ENCODE data around the gene FUT8. TPM values are rescaled to one million over a fixed set of nuclear protein-coding genes. Genes with fewer than 3 reads are reported as not detected.

Gene FUT8
- polyA plus RNA-seq, 1 of the 3 experiments (the other 2 are of a cell fraction): 31.7 TPM

DNA sequence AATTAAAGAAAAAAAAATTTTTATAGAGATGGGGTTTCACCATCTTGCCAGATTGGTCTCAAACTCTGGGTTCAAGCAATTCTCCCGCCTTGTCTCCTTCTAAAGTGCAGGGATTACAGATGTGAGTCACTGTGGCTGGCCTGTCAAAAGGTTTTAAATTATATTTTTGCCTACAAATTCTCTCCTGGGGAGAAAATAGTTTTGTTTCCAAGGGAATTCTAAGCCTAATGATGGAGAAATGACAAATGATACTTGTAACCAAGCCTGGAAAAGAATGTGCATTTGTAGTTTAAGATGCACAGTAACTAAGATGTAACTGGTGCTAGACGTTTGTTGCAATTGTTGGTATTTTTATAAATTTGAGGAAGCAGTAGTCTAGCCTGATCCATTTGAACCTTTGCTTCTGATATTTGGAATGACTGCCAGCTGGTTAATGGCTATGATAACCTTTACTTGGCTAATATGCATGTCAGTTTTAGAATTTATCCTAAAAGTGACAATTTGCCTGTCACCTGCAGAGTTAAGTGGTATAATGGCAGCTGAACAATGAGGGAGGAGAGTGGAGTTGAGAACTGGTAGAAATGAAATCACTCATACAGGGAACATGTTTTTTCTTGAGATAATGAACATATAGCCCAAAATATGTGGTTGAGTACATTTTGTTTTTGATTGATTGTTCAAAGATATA is 148.0 kb downstream of the FUT8 start:
- DNase-seq: no peak
- ChIA-PET POLR2A (interaction anchor here (0.6 kb wide), 1 partner anchor 82 kb away, joined by 3 read pairs; no protein-coding TSS in a partner anchor), CTCF (no interaction called here)
- H3K4me2 ChIP-seq: no peak overlapping the region
- H3K27me3 ChIP-seq (ENCODE audit: insufficient read depth): no peaks in the 10 kb centered on the region
- H3K4me1 ChIP-seq (ENCODE audit: control insufficient read depth in 1 of 2, insufficient read depth in 2 of 2, low read depth in 1 of 2, low read length in 1 of 2): no peaks in the 10 kb centered on the region
- no peak overlapping the region for H3K4me3 ChIP-seq (ENCODE audit: low read depth in 2 of 2, low read length in 1 of 2)
- H3K79me2 ChIP-seq (ENCODE audit: insufficient read depth): peaks cover 45% of the 10 kb centered on the region
- TF ChIP-seq, protein P1, sequence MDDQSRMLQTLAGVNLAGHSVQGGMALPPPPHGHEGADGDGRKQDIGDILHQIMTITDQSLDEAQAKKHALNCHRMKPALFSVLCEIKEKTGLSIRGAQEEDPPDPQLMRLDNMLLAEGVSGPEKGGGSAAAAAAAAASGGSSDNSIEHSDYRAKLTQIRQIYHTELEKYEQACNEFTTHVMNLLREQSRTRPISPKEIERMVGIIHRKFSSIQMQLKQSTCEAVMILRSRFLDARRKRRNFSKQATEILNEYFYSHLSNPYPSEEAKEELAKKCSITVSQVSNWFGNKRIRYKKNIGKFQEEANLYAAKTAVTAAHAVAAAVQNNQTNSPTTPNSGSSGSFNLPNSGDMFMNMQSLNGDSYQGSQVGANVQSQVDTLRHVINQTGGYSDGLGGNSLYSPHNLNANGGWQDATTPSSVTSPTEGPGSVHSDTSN (IDR thresholded peaks at IDR 0.05): peak; percentile 16; the same call in 1 of the 2 replicates
- TF ChIP-seq, protein P2, sequence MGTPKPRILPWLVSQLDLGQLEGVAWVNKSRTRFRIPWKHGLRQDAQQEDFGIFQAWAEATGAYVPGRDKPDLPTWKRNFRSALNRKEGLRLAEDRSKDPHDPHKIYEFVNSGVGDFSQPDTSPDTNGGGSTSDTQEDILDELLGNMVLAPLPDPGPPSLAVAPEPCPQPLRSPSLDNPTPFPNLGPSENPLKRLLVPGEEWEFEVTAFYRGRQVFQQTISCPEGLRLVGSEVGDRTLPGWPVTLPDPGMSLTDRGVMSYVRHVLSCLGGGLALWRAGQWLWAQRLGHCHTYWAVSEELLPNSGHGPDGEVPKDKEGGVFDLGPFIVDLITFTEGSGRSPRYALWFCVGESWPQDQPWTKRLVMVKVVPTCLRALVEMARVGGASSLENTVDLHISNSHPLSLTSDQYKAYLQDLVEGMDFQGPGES (IDR thresholded peaks at IDR 0.05; ENCODE audit: low read depth, low read length): no peak
- WGBS (ENCODE audit: low lambda C conversion rate): 81% methylated on average over 2 of the region's 2 CpGs
- H3F3A ChIP-seq (replicated peaks; ENCODE audit: insufficient read depth): no peaks in the 10 kb centered on the region
- no peak overlapping the region for H3K9ac ChIP-seq
- H3K9me2 ChIP-seq: no peaks in the 10 kb centered on the region
- no peaks in the 10 kb centered on the region for H3K9me3 ChIP-seq
- peaks cover 5% of the 10 kb centered on the region in 2 experiments for H3K36me3 ChIP-seq (replicated peaks in 1 of 2; ENCODE audit: control insufficient read depth in 1 of 2, insufficient read depth in 2 of 2, low read length in 1 of 2)
- H3K27ac ChIP-seq (ENCODE audit: low read depth in 2 of 2, low read length in 1 of 2): no peak overlapping the region
- H2AFZ ChIP-seq (ENCODE audit: low read depth): no peak overlapping the region
- H4K20me1 ChIP-seq (ENCODE audit: insufficient read depth): no peaks in the 10 kb centered on the region

DNA sequence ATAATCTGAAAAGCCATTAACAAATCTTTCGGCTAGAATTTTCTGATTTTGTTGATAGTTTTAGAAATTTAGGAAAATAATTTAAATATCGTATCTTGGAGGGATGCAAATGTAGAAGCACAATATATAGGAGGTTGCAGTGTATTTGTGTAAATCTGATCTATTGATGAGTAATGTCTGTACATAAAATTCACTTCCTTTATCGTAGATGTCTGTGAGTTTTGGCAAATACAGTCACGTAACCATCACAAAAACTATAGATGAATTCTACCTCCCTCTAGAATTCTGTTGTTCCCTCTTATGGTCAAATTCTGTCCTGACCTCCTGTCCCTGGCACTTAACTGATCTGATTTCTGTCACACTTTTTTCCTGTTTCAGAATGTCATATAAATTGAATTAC is 151.8 kb downstream of the FUT8 start:
- H3K27me3 ChIP-seq (ENCODE audit: insufficient read depth): no peaks in the 10 kb centered on the region
- H2AFZ ChIP-seq (ENCODE audit: low read depth): no peak overlapping the region
- ChIA-PET POLR2A (no interaction called here), CTCF (interaction anchor here (1.3 kb wide), 1 partner anchor 12 kb away, joined by 3 read pairs; no protein-coding TSS in a partner anchor)
- H3K9me2 ChIP-seq: no peaks in the 10 kb centered on the region
- H3K79me2 ChIP-seq (ENCODE audit: insufficient read depth): peaks cover 32% of the 10 kb centered on the region
- H3F3A ChIP-seq (replicated peaks; ENCODE audit: insufficient read depth): no peaks in the 10 kb centered on the region
- no peaks in the 10 kb centered on the region for H3K9me3 ChIP-seq
- no peak overlapping the region for H3K4me3 ChIP-seq (ENCODE audit: low read depth in 2 of 2, low read length in 1 of 2)
- no peak overlapping the region for H3K9ac ChIP-seq
- H3K27ac ChIP-seq (ENCODE audit: low read depth in 2 of 2, low read length in 1 of 2): no peak overlapping the region
- TF ChIP-seq TEAD4 (IDR thresholded peaks at IDR 0.05; ENCODE audit: borderline replicate concordance, insufficient read depth): no peak
- TF ChIP-seq, protein P2 (IDR thresholded peaks at IDR 0.05; ENCODE audit: low read depth, low read length): no peak
- TF ChIP-seq RFX5 (IDR thresholded peaks at IDR 0.05; ENCODE audit: low read length): no peak
- TF ChIP-seq TCF12 (IDR thresholded peaks at IDR 0.05): no peak
- TF ChIP-seq, protein P3, sequence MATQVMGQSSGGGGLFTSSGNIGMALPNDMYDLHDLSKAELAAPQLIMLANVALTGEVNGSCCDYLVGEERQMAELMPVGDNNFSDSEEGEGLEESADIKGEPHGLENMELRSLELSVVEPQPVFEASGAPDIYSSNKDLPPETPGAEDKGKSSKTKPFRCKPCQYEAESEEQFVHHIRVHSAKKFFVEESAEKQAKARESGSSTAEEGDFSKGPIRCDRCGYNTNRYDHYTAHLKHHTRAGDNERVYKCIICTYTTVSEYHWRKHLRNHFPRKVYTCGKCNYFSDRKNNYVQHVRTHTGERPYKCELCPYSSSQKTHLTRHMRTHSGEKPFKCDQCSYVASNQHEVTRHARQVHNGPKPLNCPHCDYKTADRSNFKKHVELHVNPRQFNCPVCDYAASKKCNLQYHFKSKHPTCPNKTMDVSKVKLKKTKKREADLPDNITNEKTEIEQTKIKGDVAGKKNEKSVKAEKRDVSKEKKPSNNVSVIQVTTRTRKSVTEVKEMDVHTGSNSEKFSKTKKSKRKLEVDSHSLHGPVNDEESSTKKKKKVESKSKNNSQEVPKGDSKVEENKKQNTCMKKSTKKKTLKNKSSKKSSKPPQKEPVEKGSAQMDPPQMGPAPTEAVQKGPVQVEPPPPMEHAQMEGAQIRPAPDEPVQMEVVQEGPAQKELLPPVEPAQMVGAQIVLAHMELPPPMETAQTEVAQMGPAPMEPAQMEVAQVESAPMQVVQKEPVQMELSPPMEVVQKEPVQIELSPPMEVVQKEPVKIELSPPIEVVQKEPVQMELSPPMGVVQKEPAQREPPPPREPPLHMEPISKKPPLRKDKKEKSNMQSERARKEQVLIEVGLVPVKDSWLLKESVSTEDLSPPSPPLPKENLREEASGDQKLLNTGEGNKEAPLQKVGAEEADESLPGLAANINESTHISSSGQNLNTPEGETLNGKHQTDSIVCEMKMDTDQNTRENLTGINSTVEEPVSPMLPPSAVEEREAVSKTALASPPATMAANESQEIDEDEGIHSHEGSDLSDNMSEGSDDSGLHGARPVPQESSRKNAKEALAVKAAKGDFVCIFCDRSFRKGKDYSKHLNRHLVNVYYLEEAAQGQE (IDR thresholded peaks at IDR 0.05; ENCODE audit: low read depth, low read length): no peak
- TF ChIP-seq GATA2 (CRISPR knock-in tag; IDR thresholded peaks at IDR 0.05): no peak
- TF ChIP-seq, protein P4, sequence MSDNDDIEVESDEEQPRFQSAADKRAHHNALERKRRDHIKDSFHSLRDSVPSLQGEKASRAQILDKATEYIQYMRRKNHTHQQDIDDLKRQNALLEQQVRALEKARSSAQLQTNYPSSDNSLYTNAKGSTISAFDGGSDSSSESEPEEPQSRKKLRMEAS (IDR thresholded peaks at IDR 0.05; ENCODE audit: low read depth): no peak
- no peak for TF ChIP-seq MEF2A (IDR thresholded peaks at IDR 0.05; ENCODE audit: borderline replicate concordance, low read depth)
- TF ChIP-seq FOXM1 (IDR thresholded peaks at IDR 0.05; ENCODE audit: low read depth): no peak
- TF ChIP-seq NFIC (IDR thresholded peaks at IDR 0.05; ENCODE audit: borderline replicate concordance): no peak
- no peaks in the 10 kb centered on the region; a peak in 1 of 4 replicates for H3K4me1 ChIP-seq (ENCODE audit: control insufficient read depth in 1 of 2, insufficient read depth in 2 of 2, low read depth in 1 of 2, low read length in 1 of 2)
- H3K36me3 ChIP-seq (replicated peaks in 1 of 2; ENCODE audit: control insufficient read depth in 1 of 2, insufficient read depth in 2 of 2, low read length in 1 of 2): peaks cover 5% of the 10 kb centered on the region in 2 experiments
- DNase-seq: no peak
- H3K4me2 ChIP-seq: no peak overlapping the region
- H4K20me1 ChIP-seq (ENCODE audit: insufficient read depth): no peaks in the 10 kb centered on the region
- 95% methylated on average over 4 of the region's 4 CpGs for WGBS (ENCODE audit: low lambda C conversion rate)
